ENCODE measurements around the gene DAW1.

- no peak for TF ChIP-seq CTCF (IDR thresholded peaks at IDR 0.05)
- TF ChIP-seq POLR2A (IDR thresholded peaks at IDR 0.05), result no peak
- no peak for TF ChIP-seq POLR2AphosphoS5 (IDR thresholded peaks at IDR 0.05)
Observed at GRCh38 chr2:227891673-227892072, 20.2 kb downstream of the DAW1 start.

Data from stomach (tissue), 4 donors.